HG03039 (cell line): ENCODE measurements around the gene RAB25.
"Not testable (repeated sequence)": the region's sequence is repeated elsewhere in the genome, so short reads cannot be mapped to it uniquely, and the experiment has no call there.

Source experiments
- ATAC-seq: cut with Tn5 transposase; IDR thresholded peaks from one replicate; pipeline ENCODE4 v1.9.1; 2021; ENCODE audit warnings: mild to moderate bottlenecking, moderate library complexity; ENCODE audit not compliant: unreplicated experiment

The RAB25 gene

GRCh38 chr1:156054500-156055280 is 6.3 kb upstream of the RAB25 start, which contains the start of gene LAMTOR2:
Gene LAMTOR2, plus strand, starts transcription at chr1:156054782. Its CDS starts 108 bp downstream, at chr1:156054890.
- peak; percentile 65 for ATAC-seq

GRCh38 chr1:156055281-156056048 is 5.5 kb upstream of the RAB25 start:
- ATAC-seq = no peak

DNA sequence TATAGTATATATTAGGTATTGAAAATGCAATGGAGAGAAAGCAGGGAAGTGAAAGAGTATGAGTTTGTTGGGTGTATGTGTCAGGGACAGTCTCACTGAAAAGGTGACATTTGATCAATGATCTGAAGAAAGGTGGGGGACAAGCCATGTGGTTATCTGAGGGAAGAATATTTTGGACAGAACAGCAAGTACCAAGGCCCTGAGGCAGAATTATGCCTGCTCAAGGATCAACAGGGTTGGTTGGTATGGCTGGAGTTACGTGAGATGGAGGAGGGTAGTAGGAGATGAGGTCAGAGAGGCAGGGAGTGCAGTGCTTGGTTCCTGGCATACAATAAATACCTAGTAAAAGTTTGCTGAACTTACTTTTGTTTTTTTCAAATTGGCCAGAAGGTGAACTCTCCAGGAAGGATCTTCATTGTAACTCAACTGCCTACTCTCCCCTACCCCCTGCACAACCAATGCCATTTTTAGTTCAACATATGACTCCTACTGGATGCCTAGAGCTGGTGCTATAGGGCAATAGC is 4.6 kb upstream of the RAB25 start:
- no peak for ATAC-seq

DNA sequence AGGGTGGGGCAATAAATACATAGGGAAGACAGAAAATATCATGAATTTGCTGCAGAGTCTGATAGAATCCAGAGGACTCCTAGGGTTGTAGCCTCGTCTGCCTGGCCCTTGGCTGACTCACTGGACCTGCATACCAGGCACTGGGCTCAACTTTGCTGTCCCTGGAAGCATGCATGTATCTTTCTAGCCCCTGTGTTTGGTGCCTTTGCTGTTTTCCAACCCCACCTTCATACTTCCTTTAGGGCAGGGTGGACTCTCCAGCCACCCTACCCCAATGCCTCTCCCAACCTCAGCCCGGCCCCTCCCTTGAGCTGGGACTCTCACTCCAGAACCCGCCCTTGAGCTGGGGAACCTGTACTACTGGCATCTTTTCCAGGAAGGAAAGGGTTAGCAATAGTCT is 1.2 kb downstream of the RAB25 start:
- no peak for ATAC-seq

DNA sequence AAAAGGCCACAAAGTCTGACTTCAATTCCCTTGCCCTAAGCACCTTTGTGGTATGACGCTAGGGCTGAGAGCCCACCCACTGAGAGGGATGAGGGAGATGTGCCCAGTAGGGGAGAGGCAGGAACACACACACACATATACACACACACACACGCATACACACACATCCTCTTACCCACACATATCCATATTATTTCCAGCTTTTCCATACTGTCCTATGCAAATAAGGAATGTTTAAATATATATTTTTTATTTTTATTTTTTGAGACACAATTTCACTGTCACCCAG is 3.0 kb downstream of the RAB25 start:
- no peak for ATAC-seq

- no peak for ATAC-seq
These were observed 3.7 kb downstream of the RAB25 start for GRCh38 chr1:156064615-156065014.

- no peak for ATAC-seq
These were observed 4.3 kb downstream of the RAB25 start for GRCh38 chr1:156065212-156065611.

GRCh38 chr1:156065871-156066270 is 4.9 kb downstream of the RAB25 start:
- no peak for ATAC-seq

- no peak for ATAC-seq
These were observed 6.3 kb downstream of the RAB25 start for GRCh38 chr1:156067262-156067661.

DNA sequence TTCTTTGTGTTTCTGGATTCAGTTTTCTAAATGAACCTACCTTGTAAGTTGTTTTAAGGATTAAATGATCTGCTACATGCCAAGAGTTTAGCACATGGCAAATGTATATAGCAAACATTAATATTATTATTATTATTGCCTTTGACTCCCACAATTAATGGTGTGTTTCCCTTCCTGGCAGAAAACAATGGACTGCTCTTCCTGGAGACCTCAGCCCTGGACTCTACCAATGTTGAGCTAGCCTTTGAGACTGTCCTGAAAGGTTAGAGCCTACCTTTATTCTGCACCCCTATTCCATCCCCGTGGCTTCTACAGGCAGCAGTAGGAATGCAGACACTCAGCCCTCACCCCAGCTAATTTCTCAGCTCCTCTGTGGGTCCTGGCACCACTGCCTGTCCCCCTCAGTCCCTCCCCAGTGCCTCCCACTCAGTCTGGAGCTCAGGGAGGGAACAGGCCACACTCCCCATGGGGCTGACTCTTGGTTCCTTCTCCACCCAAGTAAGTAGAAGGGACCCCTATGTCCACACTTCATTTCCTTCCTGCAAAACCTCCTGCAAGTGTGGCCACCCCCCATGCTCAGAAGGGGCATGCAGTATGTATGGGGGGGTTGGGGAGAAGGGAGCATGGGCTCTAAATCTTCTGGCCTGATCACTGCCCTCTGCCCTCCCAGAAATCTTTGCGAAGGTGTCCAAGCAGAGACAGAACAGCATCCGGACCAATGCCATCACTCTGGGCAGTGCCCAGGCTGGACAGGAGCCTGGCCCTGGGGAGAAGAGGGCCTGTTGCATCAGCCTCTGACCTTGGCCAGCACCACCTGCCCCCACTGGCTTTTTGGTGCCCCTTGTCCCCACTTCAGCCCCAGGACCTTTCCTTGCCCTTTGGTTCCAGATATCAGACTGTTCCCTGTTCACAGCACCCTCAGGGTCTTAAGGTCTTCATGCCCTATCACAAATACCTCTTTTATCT is 8.8 kb downstream of the RAB25 start:
- ATAC-seq = no peak

DNA sequence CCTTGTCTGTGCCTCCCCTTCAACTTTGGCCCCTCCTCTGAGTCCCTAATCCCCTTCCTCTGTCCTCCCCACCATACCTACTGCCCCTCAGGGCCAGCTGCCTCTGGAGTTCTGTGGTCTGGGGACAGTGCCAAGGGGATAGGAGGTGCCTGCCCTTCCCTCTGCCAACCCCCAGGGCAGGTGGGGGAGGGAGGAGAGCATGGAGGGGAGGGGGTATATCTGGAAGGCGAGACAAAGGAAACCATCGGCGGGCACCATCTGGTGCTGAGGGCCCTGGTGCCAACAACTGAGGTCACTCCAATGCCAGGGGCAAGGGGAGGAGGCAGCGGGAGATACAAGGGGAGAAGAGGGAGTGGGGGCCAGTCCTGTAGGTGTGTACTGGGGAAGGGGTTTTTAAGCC is 9.6 kb downstream of the RAB25 start:
- no peak for ATAC-seq

DNA sequence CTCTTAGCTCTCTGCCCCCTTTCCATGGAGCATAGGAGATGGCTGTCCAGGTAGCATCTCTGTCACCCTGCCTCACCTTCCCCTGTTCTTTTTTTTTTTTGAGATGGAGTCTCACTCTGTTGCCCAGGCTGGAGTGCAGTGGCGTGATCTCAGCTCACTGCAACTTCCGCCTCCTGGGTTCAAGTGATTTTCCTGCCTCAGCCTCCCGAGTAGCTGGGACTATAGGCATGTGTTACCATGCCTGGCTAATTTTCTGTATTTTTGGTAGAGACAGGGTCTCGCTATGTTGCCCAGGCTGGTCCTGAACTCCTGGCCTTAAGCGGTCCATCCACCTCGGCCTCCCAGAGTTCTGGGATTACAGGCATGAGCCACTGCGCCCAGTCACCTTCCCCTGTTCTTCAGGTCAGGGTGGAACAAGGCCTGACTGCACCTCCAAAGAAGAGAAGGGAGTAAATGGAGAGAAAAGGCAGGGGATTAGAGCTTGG is 10.4 kb downstream of the RAB25 start:
- not testable (repeated sequence) for ATAC-seq

GRCh38 chr1:156072251-156072650 is 11.3 kb downstream of the RAB25 start:
- ATAC-seq = no peak

DNA sequence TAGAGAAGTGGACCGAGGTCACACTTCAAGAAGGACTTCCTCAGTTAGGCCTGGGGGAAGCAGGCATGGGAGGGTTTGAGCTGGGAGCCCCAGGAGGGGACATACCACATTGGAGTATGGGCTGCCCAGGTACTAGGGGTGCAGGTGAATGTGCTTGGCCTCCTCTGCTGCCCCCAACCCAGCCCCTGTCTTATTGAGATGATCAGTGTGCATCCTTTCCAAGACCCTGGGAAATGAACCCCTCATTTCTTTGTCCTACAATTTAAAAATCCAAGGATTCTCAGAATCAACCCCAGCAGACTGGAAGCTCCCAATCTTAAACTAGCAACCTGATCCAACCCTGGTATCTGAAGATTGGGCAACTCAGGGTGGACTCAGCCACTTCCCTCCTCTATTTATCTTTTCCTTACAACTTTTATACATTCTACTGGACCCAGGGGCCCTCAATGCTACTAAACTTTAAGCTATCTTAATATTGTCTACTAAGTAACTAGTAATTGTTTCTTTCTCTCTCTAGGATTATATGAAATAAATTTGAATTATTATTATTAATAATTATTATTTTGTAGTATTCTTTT is 12.2 kb downstream of the RAB25 start:
- no peak for ATAC-seq

DNA sequence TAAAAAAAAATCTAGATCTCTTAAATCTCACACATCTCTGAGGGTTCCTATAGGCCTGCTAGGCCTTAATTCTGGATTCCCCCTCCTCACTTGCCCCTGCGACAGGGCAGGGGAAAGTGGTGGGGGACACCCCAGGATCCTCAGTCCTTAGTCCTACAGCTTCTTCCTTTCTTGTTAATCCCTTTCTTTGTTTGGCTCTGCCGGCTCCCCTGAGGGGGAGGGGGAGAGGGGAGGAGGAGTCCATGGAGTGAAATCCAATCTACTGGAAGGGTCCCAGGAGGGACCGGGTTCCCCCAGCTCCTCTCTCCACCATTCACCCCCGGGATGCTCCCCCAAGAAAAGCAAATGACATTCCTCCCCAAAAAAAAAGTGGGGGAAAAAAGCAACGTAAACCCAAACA is 12.8 kb downstream of the RAB25 start:
- no peak for ATAC-seq

- ATAC-seq = no peak
These were observed 13.7 kb downstream of the RAB25 start for GRCh38 chr1:156074661-156075060.

GRCh38 chr1:156075162-156075561 is 14.2 kb downstream of the RAB25 start:
- no peak for ATAC-seq

DNA sequence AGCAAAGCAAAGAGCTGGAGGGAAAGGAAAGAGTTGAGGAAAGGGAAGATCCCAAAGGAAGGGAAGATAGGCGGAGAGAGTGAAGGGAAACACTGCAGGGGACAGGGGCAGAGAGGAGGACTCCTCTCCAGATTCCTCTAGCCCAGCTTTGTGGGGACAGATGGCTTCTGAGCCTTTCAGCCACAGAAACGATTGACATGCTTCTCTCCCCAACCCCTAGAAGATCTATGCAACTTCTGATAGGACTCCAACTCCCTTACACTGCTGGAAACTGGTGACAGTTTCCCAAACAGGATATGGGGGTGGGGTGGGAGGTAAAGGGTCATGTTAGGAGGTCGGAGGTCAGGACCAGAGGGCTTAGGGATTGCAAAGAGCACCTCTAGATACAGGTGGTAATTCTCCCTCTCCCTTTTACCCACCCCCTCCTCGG is 14.8 kb downstream of the RAB25 start:
- no peak for ATAC-seq

GRCh38 chr1:156076609-156077429 is 15.9 kb downstream of the RAB25 start:
- ATAC-seq = no peak

- ATAC-seq = no peak
These were observed 16.4 kb downstream of the RAB25 start for GRCh38 chr1:156077430-156077760.
